Central memory CD4-positive, alpha-beta T cell (primary cell): Measurements from ENCODE around the gene BCR.
"Not testable (repeated sequence)": the region's sequence is repeated elsewhere in the genome, so short reads cannot be mapped to it uniquely, and the experiment has no call there.

Experiments
- DNase-seq: peaks from one replicate; pipeline ENCODE4 v3.0.0; 2022

BCR gene

GRCh38 chr22:23322497-23323080 is 142.3 kb downstream of the BCR start:
- DNase-seq, result not testable (repeated sequence)

GRCh38 chr22:23323960-23324688 is 143.8 kb downstream of the BCR start:
- DNase-seq, result not testable (repeated sequence)

- no peak for DNase-seq
Measured at GRCh38 chr22:23325183-23325582, 144.9 kb downstream of the BCR start.

GRCh38 chr22:23333822-23334221 is 153.5 kb downstream of the BCR start:
- not testable (repeated sequence) for DNase-seq

- DNase-seq, result not testable (repeated sequence)
Measured at GRCh38 chr22:23337672-23338071, 157.4 kb downstream of the BCR start.

- not testable (repeated sequence) for DNase-seq
Measured at GRCh38 chr22:23341942-23342695, 161.8 kb downstream of the BCR start.

- DNase-seq, result no peak
Measured at GRCh38 chr22:23351321-23351720, 171.0 kb downstream of the BCR start.

- no peak for DNase-seq
Measured at GRCh38 chr22:23353004-23353403, 172.7 kb downstream of the BCR start.

GRCh38 chr22:23353696-23354095 is 173.4 kb downstream of the BCR start:
- no peak for DNase-seq

GRCh38 chr22:23356094-23356493 is 175.8 kb downstream of the BCR start:
- no peak for DNase-seq

- DNase-seq, result no peak
Measured at GRCh38 chr22:23357053-23357452, 176.7 kb downstream of the BCR start.

GRCh38 chr22:23359583-23360123 is 179.3 kb downstream of the BCR start:
- no peak for DNase-seq

- no peak for DNase-seq
Measured at GRCh38 chr22:23361676-23362075, 181.4 kb downstream of the BCR start.

GRCh38 chr22:23363683-23364082 is 183.4 kb downstream of the BCR start:
- no peak for DNase-seq

- no peak for DNase-seq
Measured at GRCh38 chr22:23364389-23364788, 184.1 kb downstream of the BCR start.

GRCh38 chr22:23365524-23365923 is 185.2 kb downstream of the BCR start:
- no peak for DNase-seq

GRCh38 chr22:23365961-23366360 is 185.7 kb downstream of the BCR start:
- no peak for DNase-seq

GRCh38 chr22:23367196-23367595 is 186.9 kb downstream of the BCR start:
- DNase-seq, result not testable (repeated sequence)
